ENCODE measurements around the gene PRSS36.
"Not testable (repeated sequence)": the region's sequence is repeated elsewhere in the genome, so short reads cannot be mapped to it uniquely, and the experiment has no call there.

The PRSS36 gene

GRCh38 chr16:31181102-31181830 is 31.4 kb upstream of the PRSS36 start:
- H3K79me1 ChIP-seq (ENCODE audit: low read length): peaks cover 13% of the 10 kb centered on the region
- H3K79me2 ChIP-seq (ENCODE audit: control insufficient read depth, insufficient read depth, low read length): peaks cover 61% of the 10 kb centered on the region
- H3K4me2 ChIP-seq (ENCODE audit: low read length): peak overlapping the region; percentile 35
- H3K36me3 ChIP-seq (ENCODE audit: control insufficient read depth, insufficient read depth, low read length): peaks cover 21% of the 10 kb centered on the region
- peak overlapping the region; percentile 99 for H3K9ac ChIP-seq (ENCODE audit: low read length)
- no peak overlapping the region for H2BK5ac ChIP-seq (ENCODE audit: low read length)
- peak overlapping the region; percentile 50 for H3K23ac ChIP-seq (ENCODE audit: low read length)
- H2BK120ac ChIP-seq (ENCODE audit: low read depth, low read length): no peak overlapping the region
- no peaks in the 10 kb centered on the region for H3K27me3 ChIP-seq (ENCODE audit: insufficient read depth, low read length, poor library complexity)
- H3K4me1 ChIP-seq (ENCODE audit: control insufficient read depth, low read depth, low read length): peaks cover 4% of the 10 kb centered on the region
- no CpG with 5 or more reads among the region's 31 CpGs for WGBS (ENCODE audit: extremely low coverage, insufficient coverage, low lambda C conversion rate)
- H4K8ac ChIP-seq (ENCODE audit: low read depth, low read length): no peak overlapping the region
- peak overlapping the region; percentile 44 for H2AK5ac ChIP-seq (ENCODE audit: low read length)
- no peak overlapping the region for H2BK15ac ChIP-seq (replicated peaks; ENCODE audit: low read depth)
- no peak overlapping the region for H4K5ac ChIP-seq (ENCODE audit: low read length)
- no peak overlapping the region for H3K27ac ChIP-seq (ENCODE audit: low read depth, low read length)
- peak overlapping the region; percentile 56 for H3K4ac ChIP-seq (ENCODE audit: low read depth, low read length)
- H3K56ac ChIP-seq (ENCODE audit: low read length): peak overlapping the region; percentile 97
- peak; percentile 41 for DNase-seq
- H3K4me3 ChIP-seq (ENCODE audit: low read length): peak overlapping the region; percentile 99
- H3K18ac ChIP-seq (ENCODE audit: low read length): peak overlapping the region; percentile 45

- Histone ChIP-seq H3K23ac (ENCODE audit: low read length) (peak within 1 kb of the TSS; percentile 80), H3K79me2 (ENCODE audit: control insufficient read depth, insufficient read depth, low read length) (peaks cover 48% of the 10 kb centered on the region), H3K4ac (ENCODE audit: low read depth, low read length) (peak within 1 kb of the TSS; percentile 95), H4K5ac (ENCODE audit: low read length) (peak within 1 kb of the TSS; percentile 97), H2BK15ac (replicated peaks; ENCODE audit: low read depth) (no peak within 1 kb of the TSS), H4K8ac (ENCODE audit: low read depth, low read length) (no peak within 1 kb of the TSS), H3K4me2 (ENCODE audit: low read length) (peak within 1 kb of the TSS; percentile 48), H3K18ac (ENCODE audit: low read length) (peak within 1 kb of the TSS; percentile 88), H2BK120ac (ENCODE audit: low read depth, low read length) (no peak within 1 kb of the TSS), H3K27ac (ENCODE audit: low read depth, low read length) (peak within 1 kb of the TSS; percentile 77), H3K36me3 (ENCODE audit: control insufficient read depth, insufficient read depth, low read length) (peaks cover 11% of the 10 kb centered on the region), H3K56ac (ENCODE audit: low read length) (peak within 1 kb of the TSS; percentile 99), H3K4me3 (ENCODE audit: low read length) (peak within 1 kb of the TSS; percentile 99), H3K4me1 (ENCODE audit: control insufficient read depth, low read depth, low read length) (peaks cover 4% of the 10 kb centered on the region), H2AK5ac (ENCODE audit: low read length) (no peak within 1 kb of the TSS), H3K9ac (ENCODE audit: low read length) (peak within 1 kb of the TSS; percentile 99), H3K79me1 (ENCODE audit: low read length) (peaks cover 6% of the 10 kb centered on the region), H3K27me3 (ENCODE audit: insufficient read depth, low read length, poor library complexity) (no peaks in the 10 kb centered on the region), H2BK5ac (ENCODE audit: low read length) (peak within 1 kb of the TSS; percentile 92)
- no CpG with 5 or more reads among the region's 69 CpGs for WGBS (ENCODE audit: extremely low coverage, insufficient coverage, low lambda C conversion rate)
- DNase-seq: peak; percentile 90
Measured at GRCh38 chr16:31179747-31180459, 30.0 kb upstream of the PRSS36 start, which contains the start of gene FUS. TSS of gene FUS (plus strand) at chr16:31180139. CDS start at chr16:31180215, 76 bp downstream.

GRCh38 chr16:31179219-31179746 is 29.4 kb upstream of the PRSS36 start:
- Histone ChIP-seq H3K9ac (ENCODE audit: low read length) (peak overlapping the region; percentile 98), H2BK5ac (ENCODE audit: low read length) (peak overlapping the region; percentile 92), H2BK120ac (ENCODE audit: low read depth, low read length) (no peak overlapping the region), H4K8ac (ENCODE audit: low read depth, low read length) (no peak overlapping the region), H2BK15ac (replicated peaks; ENCODE audit: low read depth) (no peak overlapping the region), H3K56ac (ENCODE audit: low read length) (peak overlapping the region; percentile 99), H3K4ac (ENCODE audit: low read depth, low read length) (peak overlapping the region; percentile 75), H3K79me1 (ENCODE audit: low read length) (peaks cover 6% of the 10 kb centered on the region), H3K4me3 (ENCODE audit: low read length) (peak overlapping the region; percentile 91), H3K18ac (ENCODE audit: low read length) (peak overlapping the region; percentile 78), H3K4me2 (ENCODE audit: low read length) (peak overlapping the region; percentile 22), H4K5ac (ENCODE audit: low read length) (no peak overlapping the region), H3K79me2 (ENCODE audit: control insufficient read depth, insufficient read depth, low read length) (peaks cover 43% of the 10 kb centered on the region), H3K27ac (ENCODE audit: low read depth, low read length) (peak overlapping the region; percentile 69), H3K4me1 (ENCODE audit: control insufficient read depth, low read depth, low read length) (peaks cover 4% of the 10 kb centered on the region), H2AK5ac (ENCODE audit: low read length) (no peak overlapping the region), H3K36me3 (ENCODE audit: control insufficient read depth, insufficient read depth, low read length) (peaks cover 10% of the 10 kb centered on the region), H3K27me3 (ENCODE audit: insufficient read depth, low read length, poor library complexity) (no peaks in the 10 kb centered on the region), H3K23ac (ENCODE audit: low read length) (no peak overlapping the region)
- WGBS (ENCODE audit: extremely low coverage, insufficient coverage, low lambda C conversion rate): no CpG with 5 or more reads among the region's 27 CpGs
- DNase-seq: no peak

- no peaks in the 10 kb centered on the region for H3K36me3 ChIP-seq (ENCODE audit: control insufficient read depth, insufficient read depth, low read length)
- H4K8ac ChIP-seq (ENCODE audit: low read depth, low read length): no peak overlapping the region
- H3K9ac ChIP-seq (ENCODE audit: low read length): no peak overlapping the region
- no peak overlapping the region for H2BK120ac ChIP-seq (ENCODE audit: low read depth, low read length)
- no peak overlapping the region for H2BK5ac ChIP-seq (ENCODE audit: low read length)
- no peak overlapping the region for H3K56ac ChIP-seq (ENCODE audit: low read length)
- DNase-seq: no peak
- H3K27ac ChIP-seq (ENCODE audit: low read depth, low read length): no peak overlapping the region
- H3K79me2 ChIP-seq (ENCODE audit: control insufficient read depth, insufficient read depth, low read length): peaks cover 22% of the 10 kb centered on the region
- no peak overlapping the region for H3K4me3 ChIP-seq (ENCODE audit: low read length)
- no peak overlapping the region for H3K4me2 ChIP-seq (ENCODE audit: low read length)
- H3K79me1 ChIP-seq (ENCODE audit: low read length): no peaks in the 10 kb centered on the region
- H3K4ac ChIP-seq (ENCODE audit: low read depth, low read length): no peak overlapping the region
- no peak overlapping the region for H2AK5ac ChIP-seq (ENCODE audit: low read length)
- no peak overlapping the region for H2BK15ac ChIP-seq (replicated peaks; ENCODE audit: low read depth)
- no peaks in the 10 kb centered on the region for H3K4me1 ChIP-seq (ENCODE audit: control insufficient read depth, low read depth, low read length)
- no CpG with 5 or more reads among the region's 3 CpGs for WGBS (ENCODE audit: extremely low coverage, insufficient coverage, low lambda C conversion rate)
- H3K27me3 ChIP-seq (ENCODE audit: insufficient read depth, low read length, poor library complexity): no peaks in the 10 kb centered on the region
- H3K23ac ChIP-seq (ENCODE audit: low read length): no peak overlapping the region
- H3K18ac ChIP-seq (ENCODE audit: low read length): no peak overlapping the region
- H4K5ac ChIP-seq (ENCODE audit: low read length): no peak overlapping the region
Measured at GRCh38 chr16:31177136-31177535, 27.3 kb upstream of the PRSS36 start.

GRCh38 chr16:31170048-31170447 is 20.2 kb upstream of the PRSS36 start:
- H3K18ac ChIP-seq (ENCODE audit: low read length); H2BK120ac ChIP-seq (ENCODE audit: low read depth, low read length); H3K36me3 ChIP-seq (ENCODE audit: control insufficient read depth, insufficient read depth, low read length); H2AK5ac ChIP-seq (ENCODE audit: low read length); H3K4me3 ChIP-seq (ENCODE audit: low read length); H2BK15ac ChIP-seq (replicated peaks; ENCODE audit: low read depth); H3K56ac ChIP-seq (ENCODE audit: low read length); H3K27ac ChIP-seq (ENCODE audit: low read depth, low read length); H3K9ac ChIP-seq (ENCODE audit: low read length); H3K4me1 ChIP-seq (ENCODE audit: control insufficient read depth, low read depth, low read length); H3K79me2 ChIP-seq (ENCODE audit: control insufficient read depth, insufficient read depth, low read length); H3K23ac ChIP-seq (ENCODE audit: low read length); H3K27me3 ChIP-seq (ENCODE audit: insufficient read depth, low read length, poor library complexity); H3K4me2 ChIP-seq (ENCODE audit: low read length); H3K79me1 ChIP-seq (ENCODE audit: low read length); H3K4ac ChIP-seq (ENCODE audit: low read depth, low read length); H4K8ac ChIP-seq (ENCODE audit: low read depth, low read length); H2BK5ac ChIP-seq (ENCODE audit: low read length); DNase-seq; H4K5ac ChIP-seq (ENCODE audit: low read length): not testable (repeated sequence)
- WGBS (ENCODE audit: extremely low coverage, insufficient coverage, low lambda C conversion rate): no CpG with 5 or more reads among the region's 2 CpGs

All from mesendoderm (in vitro differentiated cells).